MG63 (cell line): ENCODE measurements around the gene HABP4. TPM values are rescaled to one million over a fixed set of nuclear protein-coding genes. Genes with fewer than 3 reads are reported as not detected.
A peak's percentile ranks its signal among the peaks of the same experiment; 100 is the strongest.

Experiments
- DNase-seq: peaks from one replicate; pipeline ENCODE4 v3.0.0-alpha.2; 2020
- H3K27me3 ChIP-seq: fragments of 250-450 bp; sonication (Bioruptor Pico); 2 replicates; pipeline ENCODE4 v1.5.1; 2020; ENCODE audit warnings: mild to moderate bottlenecking, moderate library complexity
- H3K36me3 ChIP-seq: fragments of 250-450 bp; sonication (Bioruptor Pico); 2 replicates; pipeline ENCODE4 v1.5.1; 2020; ENCODE audit warnings: mild to moderate bottlenecking, moderate library complexity
- H3K4me3 ChIP-seq: fragments of 250-450 bp; sonication (Bioruptor Pico); 2 replicates; pipeline ENCODE4 v1.5.1; 2020; ENCODE audit warnings: mild to moderate bottlenecking, moderate library complexity
- H3K9me3 ChIP-seq: fragments of 250-450 bp; sonication (Bioruptor Pico); 2 replicates; pipeline ENCODE4 v1.5.1; 2020; ENCODE audit warnings: mild to moderate bottlenecking, moderate library complexity
- total RNA-seq: library from RNA; depleted of rRNA; stranded (reverse); fragments of >200 nt; shearing (Covaris generic); gene quantifications from 2 replicates; pipeline ENCODE4 v1.2.3, GENCODE V29; 2014; ENCODE audit warnings: low replicate concordance; rRNA removed

The HABP4 gene, protein sequence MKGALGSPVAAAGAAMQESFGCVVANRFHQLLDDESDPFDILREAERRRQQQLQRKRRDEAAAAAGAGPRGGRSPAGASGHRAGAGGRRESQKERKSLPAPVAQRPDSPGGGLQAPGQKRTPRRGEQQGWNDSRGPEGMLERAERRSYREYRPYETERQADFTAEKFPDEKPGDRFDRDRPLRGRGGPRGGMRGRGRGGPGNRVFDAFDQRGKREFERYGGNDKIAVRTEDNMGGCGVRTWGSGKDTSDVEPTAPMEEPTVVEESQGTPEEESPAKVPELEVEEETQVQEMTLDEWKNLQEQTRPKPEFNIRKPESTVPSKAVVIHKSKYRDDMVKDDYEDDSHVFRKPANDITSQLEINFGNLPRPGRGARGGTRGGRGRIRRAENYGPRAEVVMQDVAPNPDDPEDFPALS
- 15.9 and 19.4 TPM in 2 replicates for total RNA-seq

DNA sequence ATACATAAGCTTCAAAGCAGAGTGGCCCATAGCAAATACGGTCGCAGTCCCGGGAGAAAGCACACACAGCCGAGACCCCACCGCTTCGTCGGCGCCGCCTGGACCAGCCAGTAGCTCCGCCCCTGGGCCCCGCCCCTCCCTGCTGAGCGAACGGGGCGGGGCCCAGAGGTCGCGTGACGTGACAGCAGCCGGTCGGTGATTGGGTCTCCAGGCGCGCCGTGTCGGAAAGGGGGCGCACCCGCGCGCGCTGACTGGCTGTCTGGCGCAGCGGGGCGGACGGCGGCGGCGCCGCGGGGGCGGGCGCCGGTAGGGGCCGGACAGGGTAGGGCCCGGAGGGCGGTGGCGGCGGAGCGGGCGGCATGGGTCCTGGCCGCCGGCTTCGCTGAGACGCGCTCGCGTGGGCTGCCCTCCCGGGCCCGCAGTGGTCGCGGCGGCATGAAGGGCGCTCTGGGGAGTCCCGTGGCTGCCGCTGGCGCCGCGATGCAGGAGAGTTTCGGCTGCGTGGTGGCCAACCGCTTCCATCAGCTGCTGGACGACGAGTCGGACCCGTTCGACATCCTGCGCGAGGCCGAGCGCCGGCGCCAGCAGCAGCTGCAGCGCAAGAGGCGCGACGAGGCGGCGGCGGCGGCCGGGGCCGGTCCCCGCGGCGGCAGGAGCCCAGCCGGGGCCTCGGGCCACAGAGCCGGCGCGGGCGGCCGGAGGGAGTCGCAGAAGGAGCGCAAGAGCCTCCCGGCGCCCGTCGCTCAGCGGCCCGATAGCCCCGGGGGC, at the start of gene HABP4:
Gene HABP4, plus strand, starts transcription at position 325 of the 768 bp plus-strand sequence. Its CDS starts 111 bp downstream, at position 436.
- no peaks in the 10 kb centered on the region for H3K36me3 ChIP-seq
- H3K9me3 ChIP-seq, result no peaks in the 10 kb centered on the region
- H3K27me3 ChIP-seq, result no peaks in the 10 kb centered on the region
- DNase-seq, result peak; percentile 95
- H3K4me3 ChIP-seq, result peak within 1 kb of the TSS; percentile 63

DNA sequence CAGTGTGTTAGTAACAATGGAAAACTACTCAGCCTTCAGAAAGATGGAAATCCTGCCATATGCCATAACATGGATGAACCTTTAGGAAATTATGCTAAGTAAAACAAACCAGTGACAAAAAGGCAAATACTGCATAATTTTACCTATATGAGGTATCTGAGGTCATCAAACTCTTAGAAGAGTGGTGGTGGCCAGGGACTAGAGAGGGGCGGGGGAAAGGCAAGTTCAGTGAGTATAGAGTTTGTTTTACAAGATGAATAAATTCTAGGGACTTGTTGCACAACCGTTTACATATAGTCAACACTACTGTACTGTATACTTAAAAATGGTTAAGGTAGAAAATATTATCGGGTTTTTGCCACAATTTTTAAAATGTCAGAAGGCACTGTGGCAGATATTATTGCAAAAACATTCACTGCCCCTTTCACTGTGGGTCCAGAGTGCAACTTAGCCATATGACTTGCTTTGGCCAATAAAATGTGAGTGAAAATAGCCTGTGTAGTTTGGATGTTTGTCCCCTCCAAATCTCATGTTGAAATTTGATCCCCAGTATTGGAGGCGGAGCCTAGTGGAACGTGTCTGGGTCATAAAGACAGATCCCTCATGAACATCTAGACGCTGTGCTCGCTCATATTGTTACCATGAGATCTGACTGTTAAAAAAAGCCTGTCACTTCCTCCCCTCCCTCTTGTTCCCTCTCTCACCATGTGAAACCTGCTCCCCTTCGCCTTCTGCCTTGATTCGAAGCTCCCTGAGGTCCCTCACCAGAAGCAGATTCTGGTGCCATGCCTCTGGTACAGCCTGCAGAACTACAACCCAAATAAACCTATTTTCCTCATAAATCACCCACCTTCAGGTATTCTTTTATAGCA, 41.3 kb upstream of the HABP4 start:
- H3K4me3 ChIP-seq, result no peak overlapping the region
- no peaks in the 10 kb centered on the region for H3K9me3 ChIP-seq
- no peaks in the 10 kb centered on the region; the same call in none of the 2 replicates for H3K36me3 ChIP-seq
- no peaks in the 10 kb centered on the region for H3K27me3 ChIP-seq
- no peak for DNase-seq

DNA sequence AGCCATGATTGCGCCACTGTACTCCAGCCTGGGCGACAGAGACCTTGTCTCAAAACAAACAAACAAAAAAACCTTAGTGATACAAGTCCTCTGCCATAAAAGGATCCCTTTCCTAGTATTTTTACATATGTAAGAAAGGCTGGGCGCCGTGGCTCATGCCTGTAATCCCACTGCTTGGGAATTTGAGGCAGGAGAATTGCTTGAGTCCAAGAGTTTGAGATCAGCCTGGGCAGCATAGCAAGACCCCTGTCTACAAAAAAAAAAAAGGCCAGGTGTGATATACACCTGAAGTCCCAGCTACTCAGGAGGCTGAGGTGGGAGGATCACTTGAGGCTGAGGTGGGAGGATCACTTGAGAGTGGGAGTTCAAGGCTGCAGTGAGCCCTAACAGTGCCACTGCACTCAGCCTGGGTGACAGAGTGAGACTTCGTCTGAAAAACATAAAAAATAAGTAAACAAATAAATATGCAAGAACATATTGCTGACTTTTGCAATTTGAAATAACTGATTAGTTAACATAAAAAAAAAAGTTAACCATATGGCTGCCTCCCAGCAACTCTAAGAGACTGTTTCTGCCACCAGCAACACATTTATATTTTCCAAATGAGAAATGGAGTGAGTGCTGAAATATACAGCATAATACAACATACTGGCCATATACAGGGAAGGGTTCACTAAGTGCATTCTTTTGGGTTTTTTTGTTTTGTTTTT, 38.7 kb upstream of the HABP4 start:
- no peaks in the 10 kb centered on the region for H3K9me3 ChIP-seq
- H3K27me3 ChIP-seq, result no peaks in the 10 kb centered on the region
- no peaks in the 10 kb centered on the region; the same call in 1 of the 2 replicates for H3K36me3 ChIP-seq
- H3K4me3 ChIP-seq, result no peak overlapping the region
- DNase-seq, result no peak

DNA sequence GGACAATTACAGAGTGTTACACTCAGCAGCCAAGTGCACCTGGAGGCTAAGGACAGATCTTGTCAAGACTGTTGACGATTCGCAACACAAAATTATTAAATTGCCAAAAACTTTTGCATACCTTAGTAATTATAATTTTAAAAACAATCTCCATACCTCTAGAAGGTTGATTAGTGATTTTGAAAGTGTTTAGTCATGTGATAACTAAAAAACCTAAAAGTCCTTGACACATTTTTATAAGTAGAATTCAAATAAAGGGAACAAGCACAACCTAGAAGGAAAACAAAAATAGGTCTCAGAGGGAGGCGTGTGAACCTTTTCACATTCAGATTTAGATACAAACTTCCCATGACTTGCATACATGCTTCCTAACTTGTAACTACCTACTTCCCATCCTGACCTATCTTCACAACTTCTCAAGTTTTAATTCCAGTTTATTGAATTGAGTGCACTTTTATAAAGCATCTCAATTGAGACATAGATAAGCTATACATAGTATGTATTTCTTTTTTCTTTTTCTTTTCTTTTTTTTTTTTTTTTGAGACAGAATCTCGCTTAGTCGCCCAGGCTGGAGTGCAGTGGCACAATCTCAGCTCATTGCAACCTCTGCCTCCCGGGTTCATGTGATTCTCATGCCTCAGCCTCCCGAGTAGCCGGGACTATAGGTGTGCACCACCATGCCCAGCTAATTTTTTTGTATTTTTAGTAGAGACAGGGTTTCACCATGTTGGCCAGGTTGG, 37.6 kb upstream of the HABP4 start:
- no peaks in the 10 kb centered on the region for H3K27me3 ChIP-seq
- peaks cover 4% of the 10 kb centered on the region; the same call in 1 of the 2 replicates for H3K36me3 ChIP-seq
- H3K9me3 ChIP-seq, result no peaks in the 10 kb centered on the region
- H3K4me3 ChIP-seq, result no peak overlapping the region
- DNase-seq, result no peak

DNA sequence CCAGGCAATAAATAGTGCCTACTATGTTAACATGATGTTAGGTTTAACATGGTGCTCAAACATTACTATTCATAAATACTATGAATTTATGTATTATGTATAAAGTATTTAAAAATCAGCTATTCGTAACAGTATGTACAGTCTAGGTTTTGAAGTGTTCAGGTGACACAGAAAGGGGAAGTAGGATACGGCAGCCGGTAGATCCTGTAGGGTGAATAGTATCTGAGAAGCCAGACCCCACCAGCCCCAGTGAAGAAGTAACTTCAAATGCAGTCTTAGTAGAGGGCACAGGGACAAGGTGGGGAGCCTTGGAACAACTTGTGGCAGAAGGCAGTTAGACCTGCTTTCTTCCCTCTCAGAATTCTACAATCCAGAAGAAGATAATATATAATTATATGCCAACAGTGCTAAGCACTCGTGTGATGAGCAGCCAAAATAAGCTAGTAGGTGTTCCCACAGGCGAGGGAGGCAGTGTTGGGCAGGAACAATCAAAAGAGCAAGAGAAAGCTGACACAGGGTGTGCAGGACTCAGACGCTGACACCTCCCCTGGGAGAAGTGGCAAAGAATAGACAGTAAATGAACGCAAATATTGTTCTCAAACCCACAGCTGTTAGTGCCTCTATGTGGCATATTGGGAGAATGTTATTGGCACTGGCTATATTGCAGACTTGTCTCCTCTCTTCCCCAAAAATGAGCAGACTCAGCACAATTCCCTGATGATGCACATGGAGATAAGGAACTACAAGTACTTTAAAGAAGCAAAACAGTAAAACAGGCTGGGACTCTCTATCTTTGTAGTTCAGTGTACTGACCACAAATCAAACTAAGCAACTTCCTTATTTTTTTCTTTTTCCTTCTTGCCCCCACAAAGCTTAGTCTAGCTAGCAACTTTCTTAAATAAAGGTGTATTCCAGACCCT, 36.4 kb upstream of the HABP4 start:
- Histone ChIP-seq H3K9me3 (no peaks in the 10 kb centered on the region), H3K4me3 (no peak overlapping the region), H3K36me3 (peaks cover 6% of the 10 kb centered on the region; the same call in 1 of the 2 replicates), H3K27me3 (no peaks in the 10 kb centered on the region)
- no peak for DNase-seq

DNA sequence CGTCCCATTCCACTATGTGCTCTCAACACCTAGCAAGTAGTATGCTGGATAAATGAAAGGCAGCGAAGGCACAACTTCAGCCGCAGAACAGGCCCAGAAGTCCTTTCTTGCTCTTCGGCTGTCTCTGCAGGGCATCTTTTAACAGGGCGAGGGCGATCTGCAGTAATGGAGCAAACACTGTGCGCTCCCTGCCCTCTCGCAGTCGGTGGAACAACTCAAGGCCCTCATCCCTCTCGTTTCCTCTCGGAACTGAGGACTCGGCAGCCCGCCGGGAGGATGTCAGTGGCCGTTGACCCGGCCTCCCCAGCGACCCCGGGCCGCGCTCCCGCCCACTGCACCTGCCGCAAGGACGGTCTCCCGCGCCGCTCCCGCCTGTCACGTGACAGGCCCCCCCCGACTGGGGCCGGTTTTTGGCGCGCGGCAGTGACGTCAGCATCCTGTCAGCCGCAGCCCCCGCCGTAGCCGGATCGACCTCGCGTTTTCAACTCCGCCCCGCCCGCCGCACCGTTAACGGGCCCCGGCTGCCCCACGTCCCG, 32.9 kb upstream of the HABP4 start:
- peaks cover 6% of the 10 kb centered on the region; the same call in 1 of the 2 replicates for H3K36me3 ChIP-seq
- peak; percentile 89 for DNase-seq
- H3K27me3 ChIP-seq, result no peaks in the 10 kb centered on the region
- no peaks in the 10 kb centered on the region for H3K9me3 ChIP-seq
- H3K4me3 ChIP-seq, result peak overlapping the region; percentile 96

DNA sequence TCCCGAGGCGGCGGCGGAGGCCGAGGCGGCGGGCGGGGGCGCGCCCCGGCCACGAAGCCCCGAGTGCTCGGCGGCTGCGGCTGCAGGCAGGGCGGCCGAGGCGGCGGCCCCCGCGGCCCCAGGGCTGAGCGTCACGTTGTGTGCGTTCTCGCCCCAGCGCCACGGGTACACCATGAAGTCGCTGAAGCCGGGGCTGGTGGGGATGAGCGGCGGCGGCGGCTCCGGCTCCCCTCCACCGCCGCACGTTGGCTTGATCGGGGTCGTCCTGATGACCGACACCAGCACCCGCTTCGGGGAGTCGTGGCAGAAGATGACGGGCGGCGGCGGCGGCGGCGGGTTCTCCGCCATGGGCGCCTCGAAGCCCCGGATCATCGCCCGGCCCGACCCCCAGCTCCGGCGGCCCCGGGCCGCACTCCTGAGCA, 32.3 kb upstream of the HABP4 start:
- Histone ChIP-seq H3K36me3 (peaks cover 6% of the 10 kb centered on the region; the same call in 1 of the 2 replicates), H3K4me3 (peak overlapping the region; percentile 96), H3K9me3 (no peaks in the 10 kb centered on the region), H3K27me3 (no peaks in the 10 kb centered on the region)
- DNase-seq, result peak; percentile 12

DNA sequence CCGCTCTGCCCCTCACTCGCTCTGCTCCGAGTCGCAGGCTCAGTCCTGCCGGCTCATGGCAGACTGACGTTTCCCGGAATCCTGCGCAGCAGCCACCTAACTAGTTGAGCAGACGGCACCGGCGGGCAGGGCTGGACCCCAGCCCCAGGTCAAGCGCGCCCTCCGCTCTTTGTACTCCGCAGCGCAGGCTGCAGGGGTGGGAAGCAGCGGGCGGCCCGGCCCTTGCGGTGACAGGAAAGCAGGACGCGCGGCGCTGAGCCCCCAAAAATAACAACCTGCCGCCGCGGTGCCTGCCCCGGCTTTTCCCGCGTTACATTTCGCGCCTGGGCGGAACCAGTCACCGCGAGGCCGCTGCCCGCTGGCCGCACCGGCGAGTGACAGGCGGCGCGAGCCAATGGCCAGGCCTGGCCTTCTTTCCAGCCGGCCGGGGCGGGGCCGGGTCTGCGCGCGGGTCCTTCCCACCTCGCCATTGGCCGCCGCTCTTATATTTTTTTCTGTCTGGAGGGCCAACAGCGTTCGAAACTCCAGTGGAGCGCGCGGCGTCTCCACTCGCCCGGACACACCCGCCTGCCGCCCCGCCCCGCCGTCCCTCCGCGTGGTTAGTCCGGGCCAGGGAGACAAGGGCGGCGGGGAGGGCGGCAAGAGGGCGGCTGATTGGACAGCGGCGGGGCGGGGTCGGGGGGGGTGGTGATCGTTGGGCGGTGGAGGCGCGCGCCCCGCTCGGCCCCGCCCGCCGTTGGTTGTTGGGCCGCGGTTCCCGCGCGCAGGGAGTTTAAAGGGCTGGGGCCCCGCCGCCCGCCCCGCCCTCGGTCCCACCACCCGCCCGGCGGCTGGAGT, 31.7 kb upstream of the HABP4 start, which contains the start of gene ZNF367:
Gene ZNF367, minus strand, starts transcription at position 288 of the 837 bp plus-strand sequence. CDS start 338 bp downstream, outside the sequence.
- Histone ChIP-seq H3K27me3 (no peaks in the 10 kb centered on the region), H3K36me3 (peaks cover 6% of the 10 kb centered on the region; the same call in 1 of the 2 replicates), H3K4me3 (peak within 1 kb of the TSS; percentile 96), H3K9me3 (no peaks in the 10 kb centered on the region)
- DNase-seq, result peak; percentile 99

DNA sequence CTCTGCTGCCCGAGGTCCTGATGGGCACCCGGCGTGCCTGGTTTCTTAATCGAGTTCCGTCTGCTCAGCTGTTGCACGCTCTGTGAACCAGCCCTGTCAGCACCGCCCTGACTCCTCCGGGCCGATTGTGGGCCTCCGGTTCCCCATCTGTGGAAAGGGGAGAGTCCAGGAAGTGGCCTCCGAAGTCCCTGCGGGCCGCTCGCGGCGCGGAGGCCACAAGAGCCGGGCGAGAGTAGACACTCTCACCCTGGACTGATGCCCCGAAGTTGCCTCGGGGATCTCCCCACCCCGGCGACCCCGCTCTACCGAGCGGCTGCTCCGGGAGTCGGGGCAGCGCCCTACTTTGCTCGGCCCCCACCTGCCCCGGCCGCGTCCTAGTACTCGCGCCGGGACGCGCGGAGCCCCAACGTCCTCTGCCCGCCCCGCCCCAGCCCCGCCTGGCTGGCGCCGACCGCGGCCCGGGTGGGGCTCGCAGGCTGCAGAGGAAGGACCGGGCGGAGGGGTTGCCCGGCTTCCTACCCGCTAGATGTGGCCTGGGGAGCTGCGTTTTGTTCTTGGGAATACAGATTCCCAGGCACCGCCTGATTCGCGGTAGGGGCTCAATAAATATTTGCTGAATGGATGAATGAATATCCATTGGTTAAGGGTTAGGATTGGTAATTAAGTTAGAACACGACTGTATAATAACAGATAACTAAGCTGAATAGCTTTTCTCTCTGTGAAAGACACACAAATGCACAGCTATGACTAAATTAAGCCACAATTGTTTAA, 30.9 kb upstream of the HABP4 start:
- H3K27me3 ChIP-seq, result no peaks in the 10 kb centered on the region
- peak overlapping the region; percentile 96 for H3K4me3 ChIP-seq
- peaks cover 6% of the 10 kb centered on the region; the same call in 1 of the 2 replicates for H3K36me3 ChIP-seq
- H3K9me3 ChIP-seq, result no peaks in the 10 kb centered on the region
- DNase-seq, result peak; percentile 86

DNA sequence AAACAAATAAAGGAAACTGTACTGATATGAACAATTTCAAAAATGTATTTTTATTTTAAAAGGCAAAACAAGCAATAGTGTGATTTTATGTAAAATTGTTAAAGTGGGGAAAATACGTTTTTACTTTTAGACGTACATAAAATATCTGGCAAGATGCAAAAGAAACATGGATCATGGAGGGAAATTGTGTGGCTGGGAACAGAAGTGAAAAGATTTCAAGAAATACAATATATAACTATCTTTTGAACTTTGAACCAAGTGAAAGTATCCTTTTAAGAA, 30.3 kb upstream of the HABP4 start:
- H3K4me3 ChIP-seq, result peak overlapping the region; percentile 96
- DNase-seq, result no peak
- H3K27me3 ChIP-seq, result no peaks in the 10 kb centered on the region
- no peaks in the 10 kb centered on the region for H3K9me3 ChIP-seq
- peaks cover 6% of the 10 kb centered on the region; the same call in 1 of the 2 replicates for H3K36me3 ChIP-seq

DNA sequence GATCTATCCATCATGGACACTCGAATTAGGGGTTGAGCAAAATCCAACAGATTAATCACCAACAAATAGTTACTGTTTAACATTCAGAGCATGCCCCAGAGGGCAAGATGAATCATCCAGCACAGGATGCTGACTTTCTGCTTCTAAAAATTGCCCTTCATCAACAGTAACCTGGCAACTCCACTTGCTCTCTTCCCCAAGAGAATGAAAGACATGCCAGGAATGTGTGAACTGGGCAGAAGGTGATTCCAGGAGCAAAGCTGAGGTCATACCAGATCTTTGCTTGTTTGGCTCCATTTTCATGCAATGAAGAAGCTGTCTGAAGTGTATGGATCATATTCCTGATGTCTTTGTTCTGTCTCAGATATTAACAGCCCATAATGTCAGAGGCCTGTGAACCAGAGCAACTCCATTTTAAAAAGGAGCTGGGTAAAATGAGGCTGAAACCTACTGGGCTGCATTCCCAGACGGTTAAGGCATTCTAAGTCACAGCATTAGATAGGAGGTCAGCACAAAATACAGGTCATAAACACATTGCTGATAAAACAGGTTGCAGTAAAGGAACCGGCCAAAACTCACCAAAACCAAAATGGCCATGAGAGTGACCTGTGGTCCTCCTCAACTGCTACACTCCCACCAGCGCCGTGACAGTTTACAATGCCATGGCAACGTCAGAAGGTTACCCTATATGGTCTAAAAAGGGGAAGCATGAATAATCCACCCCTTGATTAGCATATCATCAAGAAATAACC, 29.3 kb upstream of the HABP4 start:
- Histone ChIP-seq H3K27me3 (no peaks in the 10 kb centered on the region), H3K36me3 (peaks cover 6% of the 10 kb centered on the region; the same call in 1 of the 2 replicates), H3K9me3 (no peaks in the 10 kb centered on the region), H3K4me3 (no peak overlapping the region)
- DNase-seq, result peak; percentile 88

DNA sequence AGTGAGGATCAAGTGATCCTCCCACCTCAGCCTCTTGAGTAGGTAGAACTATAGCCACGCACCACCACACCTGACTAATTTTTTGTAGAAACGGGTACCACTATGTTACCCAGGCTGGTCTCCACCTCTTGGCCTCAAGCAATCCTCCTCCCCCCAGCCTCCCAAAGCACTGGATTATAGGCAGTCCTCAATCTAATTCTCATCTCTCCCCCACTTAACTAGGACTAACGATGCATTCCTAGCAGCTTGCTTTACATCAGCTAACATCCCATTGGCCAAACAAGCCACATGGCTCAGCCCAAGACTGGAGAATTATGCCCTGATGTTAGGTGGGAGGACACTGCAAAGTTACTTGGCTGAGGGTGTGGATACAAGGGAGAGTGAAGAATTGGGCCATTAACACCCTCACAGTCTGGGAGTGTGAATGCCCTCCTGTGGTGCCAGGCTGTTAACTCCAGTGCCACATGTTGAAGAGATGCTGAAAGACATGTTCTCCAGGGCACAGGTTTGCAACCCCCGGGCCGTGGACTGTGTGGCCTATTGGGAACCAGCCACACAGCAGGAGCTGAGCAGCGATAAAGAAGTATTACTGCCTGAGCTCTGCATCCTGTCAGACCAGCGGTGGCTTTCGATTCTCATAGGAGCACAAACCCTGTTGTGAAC, 26.5 kb upstream of the HABP4 start:
- no peak for DNase-seq
- H3K4me3 ChIP-seq, result no peak overlapping the region
- no peaks in the 10 kb centered on the region for H3K9me3 ChIP-seq
- no peaks in the 10 kb centered on the region for H3K36me3 ChIP-seq
- no peaks in the 10 kb centered on the region for H3K27me3 ChIP-seq
